Transverse colon (tissue), 3 donors: ENCODE data around the gene YWHAG.

Experiments used
- EP300 ChIP-seq: sonication (generic); formaldehyde crosslinking; IDR thresholded peaks from one replicate; pipeline ENCODE4 v1.6.1; 2017; ENCODE audit warnings: antibody characterized with exemption, low read depth
- TF ChIP-seq, protein P1 (sequence below), 5 experiments: fragments of 200-600 bp in 3 of 5; fragments of 450-650 bp in 2 of 5; sonication (generic) in 3 of 5; IDR thresholded peaks; 1 replicate in 2 of 5; 2 replicates in 3 of 5; pipeline ENCODE4 v1.5.1; 2016 to 2017; ENCODE audit warnings: antibody characterized with exemption in 5 of 5, inconsistent platforms in 3 of 5, mild to moderate bottlenecking in 2 of 5, moderate library complexity in 1 of 5

DNA sequence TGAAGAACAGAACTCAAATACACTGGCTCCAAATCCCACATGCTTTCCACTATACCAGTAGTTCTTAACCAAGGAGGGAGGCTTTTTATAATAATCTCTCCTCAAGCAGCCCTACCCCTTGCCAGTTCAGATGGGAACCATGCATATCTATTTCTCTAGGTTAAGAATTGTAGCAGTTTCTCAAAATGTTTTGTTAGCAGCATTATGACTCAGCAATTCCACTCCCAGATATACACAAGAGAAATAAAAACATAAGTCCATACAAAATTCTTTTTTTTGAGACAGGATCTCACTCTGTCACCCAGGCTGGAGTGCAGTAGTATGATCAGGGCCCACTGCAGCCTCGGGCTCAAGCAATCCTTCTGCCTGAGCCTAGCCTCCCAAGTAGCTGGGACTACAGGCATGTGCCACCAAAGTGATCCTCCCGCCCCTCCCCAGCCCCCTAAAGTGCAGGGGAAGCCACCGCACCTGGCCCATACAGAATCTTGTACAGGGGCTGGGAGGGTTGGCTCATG, 18.1 kb downstream of the YWHAG start:
- no peak for TF ChIP-seq EP300
- TF ChIP-seq, protein P1, sequence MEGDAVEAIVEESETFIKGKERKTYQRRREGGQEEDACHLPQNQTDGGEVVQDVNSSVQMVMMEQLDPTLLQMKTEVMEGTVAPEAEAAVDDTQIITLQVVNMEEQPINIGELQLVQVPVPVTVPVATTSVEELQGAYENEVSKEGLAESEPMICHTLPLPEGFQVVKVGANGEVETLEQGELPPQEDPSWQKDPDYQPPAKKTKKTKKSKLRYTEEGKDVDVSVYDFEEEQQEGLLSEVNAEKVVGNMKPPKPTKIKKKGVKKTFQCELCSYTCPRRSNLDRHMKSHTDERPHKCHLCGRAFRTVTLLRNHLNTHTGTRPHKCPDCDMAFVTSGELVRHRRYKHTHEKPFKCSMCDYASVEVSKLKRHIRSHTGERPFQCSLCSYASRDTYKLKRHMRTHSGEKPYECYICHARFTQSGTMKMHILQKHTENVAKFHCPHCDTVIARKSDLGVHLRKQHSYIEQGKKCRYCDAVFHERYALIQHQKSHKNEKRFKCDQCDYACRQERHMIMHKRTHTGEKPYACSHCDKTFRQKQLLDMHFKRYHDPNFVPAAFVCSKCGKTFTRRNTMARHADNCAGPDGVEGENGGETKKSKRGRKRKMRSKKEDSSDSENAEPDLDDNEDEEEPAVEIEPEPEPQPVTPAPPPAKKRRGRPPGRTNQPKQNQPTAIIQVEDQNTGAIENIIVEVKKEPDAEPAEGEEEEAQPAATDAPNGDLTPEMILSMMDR (IDR thresholded peaks at IDR 0.05), result no peak
